SK-N-MC (cell line): Measurements from ENCODE around the gene PTPRA.

ENCODE experiments used
- FOXP2 ChIP-seq: optimal IDR thresholded peaks from 2 replicates; pipeline ENCODE3; 2011; ENCODE audit warnings: mild to moderate bottlenecking, moderate library complexity; ENCODE audit not compliant: insufficient read depth; ENCODE audit errors: extremely low read length, control extremely low read depth
- POLR2AphosphoS5 ChIP-seq: IDR thresholded peaks from 2 replicates; pipeline ENCODE4 v1.6.1; 2012; ENCODE audit warnings: mild to moderate bottlenecking, low read depth, low read length, borderline replicate concordance

- TF ChIP-seq POLR2AphosphoS5: no peak
- no peak for TF ChIP-seq FOXP2
Measured at GRCh38 chr20:2889209-2889608, 15.9 kb downstream of the PTPRA start.
